HG03108 (cell line): Measurements from ENCODE around the gene CASP6.

Experiments used
- ATAC-seq: cut with Tn5 transposase; IDR thresholded peaks from one replicate; pipeline ENCODE4 v1.9.1; 2021; ENCODE audit warnings: moderate library complexity; ENCODE audit not compliant: unreplicated experiment

CASP6 gene

GRCh38 chr4:109702950-109703663, at the start of gene CASP6:
Gene CASP6 (minus strand): TSS chr4:109703445. CDS start chr4:109703395, 50 bp downstream.
- ATAC-seq = peak; percentile 67

GRCh38 chr4:109752525-109752924, 49.3 kb upstream of the CASP6 start:
- ATAC-seq = no peak

GRCh38 chr4:109751852-109752251, 48.6 kb upstream of the CASP6 start:
- no peak for ATAC-seq

- ATAC-seq = no peak
Measured at GRCh38 chr4:109750652-109751244, 47.5 kb upstream of the CASP6 start.

- no peak for ATAC-seq
Measured at GRCh38 chr4:109749388-109750082, 46.3 kb upstream of the CASP6 start.

GRCh38 chr4:109748114-109748513, 44.9 kb upstream of the CASP6 start:
- no peak for ATAC-seq

GRCh38 chr4:109746728-109747127, 43.5 kb upstream of the CASP6 start:
- no peak for ATAC-seq

GRCh38 chr4:109745830-109746229, 42.6 kb upstream of the CASP6 start:
- ATAC-seq = no peak

- no peak for ATAC-seq
Measured at GRCh38 chr4:109739547-109739946, 36.3 kb upstream of the CASP6 start.

GRCh38 chr4:109738104-109738872, 35.0 kb upstream of the CASP6 start:
- ATAC-seq = no peak

GRCh38 chr4:109735566-109736365, 32.5 kb upstream of the CASP6 start:
- no peak for ATAC-seq

- ATAC-seq = no peak
Measured at GRCh38 chr4:109733728-109734127, 30.5 kb upstream of the CASP6 start.

GRCh38 chr4:109730619-109731545, 27.6 kb upstream of the CASP6 start:
- ATAC-seq = no peak

- peak; percentile 79 for ATAC-seq
Measured at GRCh38 chr4:109729718-109730618, 26.7 kb upstream of the CASP6 start, which contains the start of gene PLA2G12A. Gene PLA2G12A (minus strand): TSS chr4:109730070. CDS start chr4:109729809, 261 bp downstream.

- ATAC-seq = no peak
Measured at GRCh38 chr4:109729117-109729717, 26.0 kb upstream of the CASP6 start.

GRCh38 chr4:109728385-109728784, 25.1 kb upstream of the CASP6 start:
- no peak for ATAC-seq

- ATAC-seq = no peak
Measured at GRCh38 chr4:109723110-109723509, 19.9 kb upstream of the CASP6 start.

- no peak for ATAC-seq
Measured at GRCh38 chr4:109722357-109722756, 19.1 kb upstream of the CASP6 start.
